ENCODE data around the gene ZNF606.

DNA sequence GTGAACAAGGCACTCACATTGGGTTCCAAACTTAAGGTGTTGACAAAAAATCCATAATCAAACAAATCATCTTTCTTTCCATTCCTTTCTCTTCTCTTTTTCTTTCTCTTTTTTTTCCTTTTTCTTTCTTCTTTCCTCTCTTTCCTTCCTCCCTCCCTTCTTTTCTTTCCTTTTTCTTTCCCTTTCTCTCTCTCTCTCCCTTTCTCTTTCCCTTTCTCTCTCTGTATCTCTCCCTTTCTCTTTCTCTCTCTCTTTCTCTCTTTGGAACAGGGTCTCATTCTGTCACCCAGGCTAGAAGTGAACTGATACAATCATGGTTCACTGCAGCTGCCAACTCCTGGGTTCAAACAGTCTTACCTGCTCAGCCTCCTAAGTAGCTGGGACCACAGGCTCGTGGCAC, 40.8 kb downstream of the ZNF606 start:
- TF ChIP-seq, protein P1, sequence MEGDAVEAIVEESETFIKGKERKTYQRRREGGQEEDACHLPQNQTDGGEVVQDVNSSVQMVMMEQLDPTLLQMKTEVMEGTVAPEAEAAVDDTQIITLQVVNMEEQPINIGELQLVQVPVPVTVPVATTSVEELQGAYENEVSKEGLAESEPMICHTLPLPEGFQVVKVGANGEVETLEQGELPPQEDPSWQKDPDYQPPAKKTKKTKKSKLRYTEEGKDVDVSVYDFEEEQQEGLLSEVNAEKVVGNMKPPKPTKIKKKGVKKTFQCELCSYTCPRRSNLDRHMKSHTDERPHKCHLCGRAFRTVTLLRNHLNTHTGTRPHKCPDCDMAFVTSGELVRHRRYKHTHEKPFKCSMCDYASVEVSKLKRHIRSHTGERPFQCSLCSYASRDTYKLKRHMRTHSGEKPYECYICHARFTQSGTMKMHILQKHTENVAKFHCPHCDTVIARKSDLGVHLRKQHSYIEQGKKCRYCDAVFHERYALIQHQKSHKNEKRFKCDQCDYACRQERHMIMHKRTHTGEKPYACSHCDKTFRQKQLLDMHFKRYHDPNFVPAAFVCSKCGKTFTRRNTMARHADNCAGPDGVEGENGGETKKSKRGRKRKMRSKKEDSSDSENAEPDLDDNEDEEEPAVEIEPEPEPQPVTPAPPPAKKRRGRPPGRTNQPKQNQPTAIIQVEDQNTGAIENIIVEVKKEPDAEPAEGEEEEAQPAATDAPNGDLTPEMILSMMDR (IDR thresholded peaks at IDR 0.05; ENCODE audit: extremely low read depth in 1 of 2, insufficient read depth in 1 of 2, low read depth in 1 of 2, low read length in 2 of 2): no peak
- TF ChIP-seq GATA2 (IDR thresholded peaks at IDR 0.05; ENCODE audit: insufficient read depth, insufficient read length, low read depth, low read length): no peak
